ENCODE results near the gene CLEC19A. TPM values are rescaled to one million over a fixed set of nuclear protein-coding genes. Genes with fewer than 3 reads are reported as not detected.

Gene CLEC19A
- total RNA-seq, 5 donors from 2014 or later (not counting 1 experiment from before 2014, with no cell fraction given), result not detected

GRCh38 chr16:19307587-19308241, 22.2 kb downstream of the CLEC19A start:
- no peak for DNase-seq
- 75% methylated on average over 7 of the region's 8 CpGs for WGBS (ENCODE audit: insufficient coverage)
- no peaks in the 10 kb centered on the region for H3K27me3 Mint-ChIP-seq
- ChIA-PET POLR2A (no interaction called here), CTCF (no interaction called here)
- H3K9me3 Mint-ChIP-seq, result peaks cover 0 to 4% (median 0%) of the 10 kb centered on the region in 3 donors
- H3K4me3 ChIP-seq (ENCODE audit: control insufficient read depth in 1 of 2, extremely low read depth in 1 of 2, low read length in 1 of 2), result no peak overlapping the region
- peaks cover 0 to 4% of the 10 kb centered on the region in 2 experiments for H3K27me3 ChIP-seq (replicated peaks in 1 of 2; ENCODE audit: control insufficient read depth in 2 of 2, extremely low read depth in 1 of 2, insufficient read depth in 2 of 2, low read length in 1 of 2)
- no peaks in the 10 kb centered on the region for H3K9me3 ChIP-seq
- no peak for ATAC-seq (replicated peaks in 1 of 4)
- H3K4me1 ChIP-seq (ENCODE audit: control insufficient read depth in 1 of 2, extremely low read depth in 1 of 2, insufficient read depth in 2 of 2, low read length in 2 of 2), result no peaks in the 10 kb centered on the region
- H3K4me1 Mint-ChIP-seq, result no peaks in the 10 kb centered on the region
- no peak overlapping the region for H3K27ac ChIP-seq (ENCODE audit: low read length)
- H3K36me3 ChIP-seq (ENCODE audit: control insufficient read depth in 2 of 2, extremely low read depth in 1 of 2, insufficient read depth in 1 of 2, low read length in 1 of 2), result no peaks in the 10 kb centered on the region
- no peak overlapping the region for H3K27ac Mint-ChIP-seq
- H3K4me3 Mint-ChIP-seq, result no peak overlapping the region
- H3K36me3 Mint-ChIP-seq, result no peaks in the 10 kb centered on the region

- no peaks in the 10 kb centered on the region for H3K36me3 Mint-ChIP-seq
- H3K36me3 ChIP-seq (ENCODE audit: control insufficient read depth in 2 of 2, extremely low read depth in 1 of 2, insufficient read depth in 1 of 2, low read length in 1 of 2), result no peaks in the 10 kb centered on the region
- H3K27me3 ChIP-seq (replicated peaks in 1 of 2; ENCODE audit: control insufficient read depth in 2 of 2, extremely low read depth in 1 of 2, insufficient read depth in 2 of 2, low read length in 1 of 2), result peaks cover 0 to 4% of the 10 kb centered on the region in 2 experiments
- CTCF ChIA-PET, result no interaction called here
- H3K27ac ChIP-seq (ENCODE audit: low read length), result no peak overlapping the region
- POLR2A ChIA-PET, result no interaction called here
- no peaks in the 10 kb centered on the region for H3K4me1 Mint-ChIP-seq
- H3K4me3 ChIP-seq (ENCODE audit: control insufficient read depth in 1 of 2, extremely low read depth in 1 of 2, low read length in 1 of 2), result no peak overlapping the region
- H3K4me3 Mint-ChIP-seq, result no peak overlapping the region
- no peaks in the 10 kb centered on the region for H3K27me3 Mint-ChIP-seq
- no peaks in the 10 kb centered on the region for H3K9me3 ChIP-seq
- no peak overlapping the region for H3K27ac Mint-ChIP-seq
- WGBS (ENCODE audit: insufficient coverage), result no CpG with 5 or more reads among the region's 1 CpG
- no peak for ATAC-seq (replicated peaks in 1 of 4)
- DNase-seq, result no peak
- peaks cover 0 to 4% (median 0%) of the 10 kb centered on the region in 3 donors for H3K9me3 Mint-ChIP-seq
- H3K4me1 ChIP-seq (ENCODE audit: control insufficient read depth in 1 of 2, extremely low read depth in 1 of 2, insufficient read depth in 2 of 2, low read length in 2 of 2), result no peaks in the 10 kb centered on the region
Measured at GRCh38 chr16:19308392-19308791, 22.9 kb downstream of the CLEC19A start.

GRCh38 chr16:19309178-19309577, 23.6 kb downstream of the CLEC19A start:
- peaks cover 0 to 4% of the 10 kb centered on the region in 2 experiments for H3K27me3 ChIP-seq (replicated peaks in 1 of 2; ENCODE audit: control insufficient read depth in 2 of 2, extremely low read depth in 1 of 2, insufficient read depth in 2 of 2, low read length in 1 of 2)
- H3K4me1 ChIP-seq (ENCODE audit: control insufficient read depth in 1 of 2, extremely low read depth in 1 of 2, insufficient read depth in 2 of 2, low read length in 2 of 2), result no peaks in the 10 kb centered on the region
- WGBS (ENCODE audit: insufficient coverage), result 87% methylated on average over 4 of the region's 5 CpGs
- no peak for ATAC-seq (replicated peaks in 1 of 4)
- no peaks in the 10 kb centered on the region for H3K4me1 Mint-ChIP-seq
- DNase-seq, result no peak
- H3K36me3 Mint-ChIP-seq, result no peaks in the 10 kb centered on the region
- H3K36me3 ChIP-seq (ENCODE audit: control insufficient read depth in 2 of 2, extremely low read depth in 1 of 2, insufficient read depth in 1 of 2, low read length in 1 of 2), result no peaks in the 10 kb centered on the region
- H3K9me3 Mint-ChIP-seq, result peaks cover 0 to 4% (median 0%) of the 10 kb centered on the region in 3 donors
- no peak overlapping the region for H3K27ac Mint-ChIP-seq
- ChIA-PET CTCF (no interaction called here), POLR2A (no interaction called here)
- H3K4me3 ChIP-seq (ENCODE audit: control insufficient read depth in 1 of 2, extremely low read depth in 1 of 2, low read length in 1 of 2), result no peak overlapping the region
- no peak overlapping the region for H3K4me3 Mint-ChIP-seq
- no peak overlapping the region for H3K27ac ChIP-seq (ENCODE audit: low read length)
- no peaks in the 10 kb centered on the region for H3K9me3 ChIP-seq
- H3K27me3 Mint-ChIP-seq, result no peaks in the 10 kb centered on the region

- 91% methylated on average over 2 of the region's 2 CpGs for WGBS (ENCODE audit: insufficient coverage)
- H3K4me1 ChIP-seq (ENCODE audit: control insufficient read depth in 1 of 2, extremely low read depth in 1 of 2, insufficient read depth in 2 of 2, low read length in 2 of 2), result no peaks in the 10 kb centered on the region
- H3K27ac ChIP-seq (ENCODE audit: low read length), result no peak overlapping the region
- no peaks in the 10 kb centered on the region for H3K36me3 ChIP-seq (ENCODE audit: control insufficient read depth in 2 of 2, extremely low read depth in 1 of 2, insufficient read depth in 1 of 2, low read length in 1 of 2)
- Mint-ChIP-seq H3K9me3 (no peaks in the 10 kb centered on the region), H3K4me3 (no peak overlapping the region), H3K27me3 (peaks cover 0 to 2% of the 10 kb centered on the region in 2 donors), H3K4me1 (no peaks in the 10 kb centered on the region), H3K36me3 (no peaks in the 10 kb centered on the region), H3K27ac (no peak overlapping the region)
- ChIA-PET CTCF (no interaction called here), POLR2A (no interaction called here)
- no peak overlapping the region for H3K4me3 ChIP-seq (ENCODE audit: control insufficient read depth in 1 of 2, extremely low read depth in 1 of 2, low read length in 1 of 2)
- H3K9me3 ChIP-seq, result no peaks in the 10 kb centered on the region
- DNase-seq (no peak), ATAC-seq (replicated peaks in 1 of 4) (no peak)
- no peaks in the 10 kb centered on the region for H3K27me3 ChIP-seq (replicated peaks in 1 of 2; ENCODE audit: control insufficient read depth in 2 of 2, extremely low read depth in 1 of 2, insufficient read depth in 2 of 2, low read length in 1 of 2)
Measured at GRCh38 chr16:19314718-19315425, 29.3 kb downstream of the CLEC19A start.

GRCh38 chr16:19315889-19316433, 30.4 kb downstream of the CLEC19A start:
- CTCF ChIA-PET, result no interaction called here
- Histone ChIP-seq H3K27me3 (replicated peaks in 1 of 2; ENCODE audit: control insufficient read depth in 2 of 2, extremely low read depth in 1 of 2, insufficient read depth in 2 of 2, low read length in 1 of 2) (no peaks in the 10 kb centered on the region), H3K36me3 (ENCODE audit: control insufficient read depth in 2 of 2, extremely low read depth in 1 of 2, insufficient read depth in 1 of 2, low read length in 1 of 2) (no peaks in the 10 kb centered on the region), H3K4me3 (ENCODE audit: control insufficient read depth in 1 of 2, extremely low read depth in 1 of 2, low read length in 1 of 2) (no peak overlapping the region), H3K4me1 (ENCODE audit: control insufficient read depth in 1 of 2, extremely low read depth in 1 of 2, insufficient read depth in 2 of 2, low read length in 2 of 2) (no peaks in the 10 kb centered on the region), H3K27ac (ENCODE audit: low read length) (no peak overlapping the region), H3K9me3 (no peaks in the 10 kb centered on the region)
- Mint-ChIP-seq H3K36me3 (no peaks in the 10 kb centered on the region), H3K4me3 (no peak overlapping the region), H3K27me3 (peaks cover 0 to 2% of the 10 kb centered on the region in 2 donors), H3K27ac (no peak overlapping the region), H3K4me1 (no peaks in the 10 kb centered on the region), H3K9me3 (no peaks in the 10 kb centered on the region)
- DNase-seq (no peak), ATAC-seq (replicated peaks in 1 of 4) (no peak)
- POLR2A ChIA-PET, result interaction anchor here in 1 of 2 donors (0.6 kb wide), 1 partner anchor 13 kb away, joined by 8 read pairs; no protein-coding TSS in a partner anchor
- no CpG with 5 or more reads among the region's 5 CpGs for WGBS (ENCODE audit: insufficient coverage)

GRCh38 chr16:19316846-19317245, 31.3 kb downstream of the CLEC19A start:
- Histone ChIP-seq H3K4me3 (ENCODE audit: control insufficient read depth in 1 of 2, extremely low read depth in 1 of 2, low read length in 1 of 2) (no peak overlapping the region), H3K36me3 (ENCODE audit: control insufficient read depth in 2 of 2, extremely low read depth in 1 of 2, insufficient read depth in 1 of 2, low read length in 1 of 2) (no peaks in the 10 kb centered on the region), H3K27ac (ENCODE audit: low read length) (no peak overlapping the region), H3K9me3 (no peaks in the 10 kb centered on the region), H3K27me3 (replicated peaks in 1 of 2; ENCODE audit: control insufficient read depth in 2 of 2, extremely low read depth in 1 of 2, insufficient read depth in 2 of 2, low read length in 1 of 2) (no peaks in the 10 kb centered on the region), H3K4me1 (ENCODE audit: control insufficient read depth in 1 of 2, extremely low read depth in 1 of 2, insufficient read depth in 2 of 2, low read length in 2 of 2) (no peaks in the 10 kb centered on the region)
- Mint-ChIP-seq H3K36me3 (no peaks in the 10 kb centered on the region), H3K27me3 (peaks cover 0 to 6% of the 10 kb centered on the region in 2 donors), H3K9me3 (peaks cover 0 to 2% (median 0%) of the 10 kb centered on the region in 3 donors), H3K4me1 (no peaks in the 10 kb centered on the region), H3K4me3 (no peak overlapping the region), H3K27ac (no peak overlapping the region)
- ATAC-seq (replicated peaks in 1 of 4) (no peak), DNase-seq (no peak)
- POLR2A ChIA-PET, result no interaction called here
- CTCF ChIA-PET, result no interaction called here
- 83% methylated on average over 3 of the region's 7 CpGs for WGBS (ENCODE audit: insufficient coverage)
